Glomerular visceral epithelial cell (primary cell): ENCODE measurements around the gene ARHGEF9.
A peak's percentile ranks its signal among the peaks of the same experiment; 100 is the strongest.
"Not testable (repeated sequence)": the region's sequence is repeated elsewhere in the genome, so short reads cannot be mapped to it uniquely, and the experiment has no call there.

ENCODE experiments used
- DNase-seq: peaks from one replicate; pipeline ENCODE4 v3.0.0-alpha.2; 2016; ENCODE audit errors: extremely low spot score

Gene ARHGEF9

GRCh38 chrX:63784902-63785707, at the start of gene ARHGEF9:
Gene ARHGEF9 (minus strand): TSS chrX:63785214. CDS start chrX:63785145, 69 bp downstream.
- DNase-seq: no peak

DNA sequence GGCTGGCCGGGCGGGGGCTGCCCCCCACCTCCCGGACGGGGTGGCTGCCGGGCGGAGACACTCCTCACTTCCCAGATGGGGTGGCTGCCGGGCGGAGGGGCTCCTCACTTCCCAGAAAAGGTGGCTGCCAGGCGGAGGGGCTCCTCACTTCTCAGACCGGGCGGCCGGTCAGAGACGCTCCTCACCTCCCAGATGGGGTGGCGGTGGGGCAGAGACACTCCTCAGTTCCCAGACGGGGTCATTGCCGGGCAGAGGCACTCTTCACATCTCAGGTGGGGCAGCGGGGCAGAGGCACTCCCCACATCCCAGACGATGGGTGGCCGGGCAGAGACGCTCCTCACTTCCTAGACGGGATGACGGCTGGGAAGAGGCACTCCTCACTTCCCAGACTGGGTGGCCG, 40.4 kb upstream of the ARHGEF9 start:
- not testable (repeated sequence) for DNase-seq

- DNase-seq: no peak
These were observed 33.1 kb upstream of the ARHGEF9 start for GRCh38 chrX:63818156-63818555.

- DNase-seq: no peak
These were observed 32.7 kb upstream of the ARHGEF9 start for GRCh38 chrX:63817696-63818095.

DNA sequence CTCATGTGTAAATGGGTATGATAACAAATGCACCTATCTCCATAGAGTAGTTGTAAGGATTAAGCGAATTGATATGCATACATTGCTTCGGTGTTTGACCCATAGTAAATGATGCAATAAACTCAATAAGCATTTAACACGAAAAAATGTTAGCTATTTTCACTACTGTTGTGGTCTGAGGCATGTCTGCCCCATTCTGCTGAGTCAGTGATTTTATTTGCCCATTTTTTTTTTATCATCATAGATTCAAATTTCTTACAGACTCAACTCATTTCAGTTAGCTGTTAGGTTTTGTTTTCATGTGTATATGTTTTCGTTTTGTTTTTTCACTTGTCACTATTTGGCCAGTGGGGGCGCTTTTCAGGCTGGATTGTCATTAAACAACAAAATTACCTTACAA, 27.8 kb upstream of the ARHGEF9 start:
- no peak for DNase-seq

DNA sequence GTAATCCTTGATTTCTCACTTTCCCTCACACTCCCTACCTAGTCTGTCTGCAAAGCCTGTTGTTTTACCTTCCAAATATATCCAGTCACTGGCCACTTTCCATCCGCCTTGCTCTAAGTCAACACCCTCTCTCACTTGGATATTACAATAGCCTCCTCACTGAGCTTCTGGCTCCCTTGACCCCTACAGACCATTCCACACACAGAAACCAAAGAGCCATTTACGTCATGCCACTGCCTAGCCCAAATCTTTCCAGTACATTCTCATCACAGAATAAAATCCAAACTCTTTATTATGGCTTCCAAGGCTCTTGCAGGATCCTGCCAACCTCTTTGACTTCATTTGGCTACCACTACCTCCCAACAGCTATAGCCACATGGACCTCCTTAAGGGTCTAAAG, 25.7 kb upstream of the ARHGEF9 start:
- no peak for DNase-seq

DNA sequence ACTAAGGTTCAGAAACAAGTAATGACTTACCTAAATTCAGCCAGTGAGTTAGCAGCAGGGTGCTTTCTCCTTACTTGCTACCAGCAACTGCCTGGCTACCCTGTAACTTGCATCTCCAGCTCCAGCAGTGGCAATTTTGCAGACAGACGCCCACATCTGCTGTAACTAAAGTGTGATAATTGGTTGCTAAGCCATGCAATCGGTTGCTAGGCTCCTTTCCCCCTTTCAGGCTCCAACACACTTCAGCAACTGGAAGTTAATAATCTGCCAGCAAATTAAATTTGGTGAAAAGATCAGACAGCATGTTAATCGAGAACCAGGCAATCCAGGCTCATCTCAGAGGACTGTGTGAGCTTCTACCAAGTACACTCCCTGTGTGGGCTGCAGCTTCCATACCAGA, 24.2 kb upstream of the ARHGEF9 start:
- no peak for DNase-seq

DNA sequence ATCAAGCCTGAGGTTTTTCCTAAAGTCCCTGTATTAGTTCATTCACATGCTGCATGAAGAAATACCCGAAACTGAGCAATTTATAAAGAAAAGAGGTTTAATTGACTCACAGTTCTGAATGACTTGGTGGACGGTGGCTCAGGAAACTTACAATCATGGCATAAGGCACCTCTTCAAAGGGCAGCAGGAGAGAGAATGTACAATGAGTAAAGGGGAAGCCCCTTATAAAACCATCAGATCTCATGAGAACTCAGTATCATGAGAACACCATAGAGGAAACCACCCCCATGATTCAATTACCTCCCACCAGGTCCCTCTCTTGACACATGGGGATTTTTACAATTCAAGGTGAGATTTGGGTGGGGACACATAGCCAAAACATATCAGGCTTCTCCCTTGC, 10.4 kb upstream of the ARHGEF9 start:
- DNase-seq: not testable (repeated sequence)

DNA sequence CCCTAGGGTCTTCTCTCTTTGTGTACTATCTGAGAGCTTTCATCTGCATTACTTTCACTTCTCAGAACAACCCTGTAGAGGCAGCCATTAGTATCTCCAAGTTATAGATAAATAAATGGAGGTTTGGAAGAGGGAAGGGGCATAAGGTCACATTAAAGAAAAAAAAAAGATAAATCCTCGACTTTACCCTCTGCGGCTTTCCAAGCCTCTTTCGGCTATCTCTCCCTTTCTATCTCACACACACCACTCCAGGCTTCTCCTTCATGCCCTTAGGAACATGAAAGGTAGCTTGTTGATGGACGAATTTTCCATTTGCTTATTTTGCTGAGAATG, 660 bp upstream of the ARHGEF9 start:
- DNase-seq: no peak

DNA sequence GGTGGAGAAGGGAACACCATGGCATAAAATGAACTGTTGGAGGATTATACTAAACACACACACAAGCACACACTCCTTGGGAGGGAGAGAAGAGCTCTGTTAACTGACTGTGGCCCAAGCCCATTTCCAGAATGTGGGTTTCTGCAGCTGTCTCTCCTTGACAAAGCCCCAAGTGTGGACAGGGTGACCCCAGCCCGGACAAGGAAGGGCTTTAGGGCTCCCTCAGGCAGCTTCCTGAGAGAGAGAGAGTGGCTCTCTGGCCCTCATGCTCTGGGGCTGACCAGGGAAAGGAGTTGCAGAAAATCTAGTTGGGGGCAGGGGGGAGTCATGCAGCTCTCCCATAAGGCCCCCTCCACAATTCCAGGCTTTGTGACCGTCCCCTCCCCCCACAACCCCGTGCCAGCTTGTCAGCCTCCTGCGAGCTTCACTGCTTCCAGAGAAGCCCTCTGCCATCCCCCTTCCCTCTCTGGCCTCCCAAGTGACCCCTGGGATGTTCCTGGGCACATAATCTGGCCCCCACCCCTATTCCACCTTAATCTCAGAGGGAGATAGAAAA, 590 bp downstream of the ARHGEF9 start:
- no peak for DNase-seq

DNA sequence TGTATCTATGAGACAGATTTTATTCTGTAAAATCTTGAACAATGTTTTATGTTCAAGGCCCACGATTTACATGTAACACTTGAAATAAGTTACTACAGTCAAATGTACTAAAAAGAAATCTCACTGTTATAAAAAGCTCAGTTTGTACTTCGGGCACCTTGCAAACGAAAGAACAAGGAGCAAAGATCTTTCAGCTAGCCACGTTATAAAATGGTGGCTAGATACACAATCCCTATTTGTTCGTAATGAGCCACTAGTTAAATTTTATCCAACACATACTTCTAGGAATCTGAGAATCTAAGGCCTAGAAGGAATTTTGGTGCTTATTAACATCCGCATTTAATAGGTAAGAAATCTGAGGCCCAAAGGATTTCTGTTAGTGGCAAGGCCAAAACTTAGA, 2.5 kb downstream of the ARHGEF9 start:
- DNase-seq: no peak

- no peak for DNase-seq
These were observed 16.3 kb downstream of the ARHGEF9 start for GRCh38 chrX:63768760-63769159.

DNA sequence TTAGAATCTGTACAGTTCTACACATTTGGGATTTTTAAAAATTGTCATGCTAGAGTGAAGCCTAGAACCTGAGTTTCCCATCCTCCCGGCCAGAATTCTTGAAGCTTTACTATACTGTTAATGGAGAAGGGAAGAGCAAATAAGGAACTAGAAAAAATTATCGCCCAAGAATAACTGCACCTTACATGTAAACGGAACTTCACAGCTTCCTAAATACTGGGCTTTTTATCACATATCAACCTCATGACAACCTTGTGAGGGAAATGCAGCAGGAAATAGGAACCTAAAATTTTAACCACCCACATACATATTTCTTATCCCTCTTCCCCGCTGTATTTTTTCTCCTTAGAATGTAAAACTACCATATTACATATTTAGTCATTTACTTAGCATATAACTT, 19.3 kb downstream of the ARHGEF9 start:
- no peak for DNase-seq

DNA sequence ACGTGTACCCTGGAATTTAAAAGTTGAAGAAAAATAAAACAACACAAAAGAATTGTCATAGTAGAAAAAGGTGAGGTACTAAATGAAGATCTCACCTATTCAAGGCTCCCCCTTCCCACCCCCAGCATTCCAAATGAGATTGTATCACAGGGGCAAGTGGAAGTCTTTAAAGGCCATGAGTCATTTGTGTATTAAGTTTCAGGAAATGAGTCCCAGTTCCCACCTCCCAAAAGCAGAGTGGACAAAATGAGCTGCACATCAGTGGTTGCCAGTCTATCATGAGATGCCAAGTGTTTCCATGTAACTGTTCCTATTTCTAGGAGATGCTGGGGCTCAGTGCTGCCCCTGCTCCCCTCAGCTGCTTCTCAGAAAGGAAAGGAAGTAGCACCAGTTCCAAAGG, 20.1 kb downstream of the ARHGEF9 start:
- DNase-seq: no peak

DNA sequence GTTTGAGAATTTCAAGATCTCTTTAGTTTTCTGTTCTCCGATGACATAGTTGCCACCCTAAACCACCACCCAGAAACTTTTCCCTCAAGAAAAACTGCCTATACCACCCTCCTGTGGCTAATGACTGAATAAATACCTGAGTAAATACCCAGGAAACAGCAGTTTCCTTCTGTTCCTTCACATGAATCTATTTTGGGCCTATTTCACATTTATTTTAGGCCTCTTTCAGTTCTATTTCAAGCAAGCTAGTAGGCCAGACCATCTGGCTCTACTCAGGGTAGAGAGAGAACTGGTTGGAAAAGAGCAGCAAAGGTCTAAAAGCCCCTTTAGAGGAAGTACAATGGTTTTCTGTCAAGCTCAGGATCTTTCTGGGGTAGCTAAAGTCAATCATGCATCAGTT, 23.4 kb downstream of the ARHGEF9 start:
- DNase-seq: no peak

- no peak for DNase-seq
These were observed 27.0 kb downstream of the ARHGEF9 start for GRCh38 chrX:63758011-63758410.

DNA sequence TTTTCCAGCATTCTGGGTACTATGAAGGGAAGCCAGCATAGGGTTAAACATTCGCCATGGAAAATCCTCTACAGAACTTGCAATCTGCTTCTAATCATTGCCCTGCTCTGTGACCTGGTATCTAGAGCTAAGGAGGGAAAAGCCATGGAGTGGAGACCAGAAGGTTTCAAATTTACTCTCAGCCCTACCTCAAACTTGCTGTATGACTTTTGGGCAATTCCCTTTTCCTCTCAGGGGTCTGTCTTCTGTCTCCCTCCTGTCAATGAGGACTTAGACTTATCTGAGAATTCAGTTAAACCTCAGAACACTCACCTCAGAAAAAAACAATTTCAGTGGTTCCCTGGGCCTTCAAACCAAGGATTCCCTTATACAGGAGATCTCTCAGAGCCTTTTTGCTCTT, 29.1 kb downstream of the ARHGEF9 start:
- DNase-seq: no peak

GRCh38 chrX:63754860-63755579, 30.0 kb downstream of the ARHGEF9 start:
- peak; percentile 91 for DNase-seq

GRCh38 chrX:63754136-63754859, 30.7 kb downstream of the ARHGEF9 start:
- DNase-seq: no peak

DNA sequence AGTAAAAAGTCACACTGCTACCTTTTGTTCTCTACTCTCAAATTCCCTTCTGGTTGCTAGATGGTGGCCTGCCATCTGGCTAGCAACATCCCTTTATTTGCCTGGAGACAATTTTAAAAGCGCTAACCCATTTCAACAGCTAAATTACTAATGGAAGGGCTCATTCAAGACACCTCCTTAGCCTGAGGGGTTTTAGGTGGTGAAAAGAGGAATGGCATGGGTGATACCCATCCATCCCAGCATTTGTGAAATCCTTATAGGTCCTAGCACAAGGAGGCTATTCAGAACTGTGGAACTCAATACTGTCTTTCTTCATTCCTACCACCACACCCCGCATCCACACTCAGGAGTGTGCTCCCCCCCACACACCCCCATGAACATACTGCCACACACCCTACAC, 33.5 kb downstream of the ARHGEF9 start:
- no peak for DNase-seq

GRCh38 chrX:63750811-63751210, 34.2 kb downstream of the ARHGEF9 start:
- DNase-seq: no peak

- DNase-seq: peak; percentile 20
These were observed 37.7 kb downstream of the ARHGEF9 start for GRCh38 chrX:63747331-63747730.
